K562 (cell line): Measurements from ENCODE around the gene ZBTB7A. TPM values are rescaled to one million over a fixed set of nuclear protein-coding genes. Genes with fewer than 3 reads are reported as not detected.

Experiments used
- ATAC-seq: fragments of 200-7000 bp; cut with Tn5 transposase; 3 replicates; pipeline ENCODE4 v1.9.1; 2020; ENCODE audit warnings: moderate library complexity
- BruUV-seq: library from RNA; stranded (reverse); fragments of 400-500 nt; replicated peaks from 2 replicates; lab custom pipeline; 2021; lab: Mats Ljungman, UMichigan
- CTCF ChIA-PET: fragments of 300-600 bp; formaldehyde crosslinking; extraction: SDS; loops from one replicate; lab custom pipeline; 2021; ENCODE audit warnings: low intra/inter-chr PET ratio; lab: Yijun Ruan, JAX
- POLR2A ChIA-PET: fragments of 300-600, 350-650 bp; sonication (Branson Sonifier 250); formaldehyde crosslinking; extraction: SDS; loops from one replicate; lab custom pipeline; 2021; ENCODE audit warnings: antibody characterized with exemption, inconsistent platforms; lab: Yijun Ruan, JAX
- DNase-seq, 4 experiments: peaks; one replicate each; pipeline versions ENCODE4 v3.0.0 to v3.0.0-alpha.2; 2011 to 2018; ENCODE audit warnings: low spot score in 3 of 4, mixed read lengths in 3 of 4; ENCODE audit errors: extremely low read depth in 1 of 4
- FAIRE-seq: peaks from 2 replicates; lab custom pipeline; 2011; peaks lifted over from hg19 to GRCh38; lab: Jason Lieb, UNC
- H2AFZ ChIP-seq: 2 replicates; pipeline ENCODE4 v1.6.0; 2011; ENCODE audit warnings: low read depth, low read length, control low read depth, inconsistent platforms
- H3K27ac ChIP-seq: fragments of 200-600 bp; 3 replicates; pipeline ENCODE4 v1.8.0; 2011; ENCODE audit warnings: low read depth, mild to moderate bottlenecking, control low read depth, inconsistent platforms, low read length, moderate library complexity, mixed read lengths; ENCODE audit errors: extremely low read depth
- H3K27me3 ChIP-seq, 2 experiments: fragments of 300-600 bp in 1 of 2; 2 replicates in 1 of 2; 3 replicates in 1 of 2; pipeline versions ENCODE4 v1.6.0 to v1.8.0; 2011; ENCODE audit warnings: inconsistent platforms in 2 of 2, low read length in 2 of 2, mild to moderate bottlenecking in 1 of 2, mixed read lengths in 1 of 2, moderate library complexity in 1 of 2; ENCODE audit not compliant: control insufficient read depth in 2 of 2, insufficient read depth in 2 of 2
- H3K36me3 ChIP-seq: fragments of 300-600 bp; 3 replicates; pipeline ENCODE4 v1.8.0; 2011; ENCODE audit warnings: mild to moderate bottlenecking, low read length, inconsistent platforms; ENCODE audit not compliant: control insufficient read depth, insufficient read depth
- H3K4me1 ChIP-seq, 2 experiments: fragments of 200-600 bp in 1 of 2; replicated peaks in 1 of 2; 2 replicates in 1 of 2; 3 replicates in 1 of 2; pipeline versions ENCODE4 v1.5.1 to v1.8.0; 2011; ENCODE audit warnings: inconsistent platforms in 2 of 2, low read length in 2 of 2, mild to moderate bottlenecking in 1 of 2, mixed read lengths in 1 of 2, moderate library complexity in 1 of 2; ENCODE audit not compliant: control insufficient read depth in 2 of 2, insufficient read depth in 2 of 2
- H3K4me2 ChIP-seq: 2 replicates; pipeline ENCODE4 v1.6.1; 2011; ENCODE audit warnings: low read length, control low read depth, inconsistent platforms, mixed read lengths; ENCODE audit not compliant: insufficient read depth
- H3K4me3 ChIP-seq: fragments of 200-600 bp; sonication (generic), shearing (Covaris generic); 2 replicates; pipeline ENCODE4 v1.5.1; 2016; ENCODE audit warnings: control low read depth, inconsistent platforms
- H3K79me2 ChIP-seq: fragments of 200-600 bp; 3 replicates; pipeline ENCODE4 v1.8.0; 2011; ENCODE audit warnings: low read length, inconsistent platforms; ENCODE audit not compliant: control insufficient read depth, insufficient read depth
- H3K9ac ChIP-seq, 2 experiments: 2 replicates each; pipeline versions ENCODE4 v1.6.0 to v1.6.1; 2011; ENCODE audit warnings: low read depth in 2 of 2, low read length in 2 of 2, control low read depth in 1 of 2, inconsistent platforms in 1 of 2, mild to moderate bottlenecking in 1 of 2, mixed read lengths in 1 of 2; ENCODE audit not compliant: insufficient read depth in 1 of 2
- H3K9me1 ChIP-seq: one replicate; pipeline ENCODE4 v1.6.0; 2011; ENCODE audit warnings: inconsistent platforms, mild to moderate bottlenecking, low read length, moderate library complexity; ENCODE audit not compliant: control insufficient read depth, insufficient read depth
- H3K9me3 ChIP-seq: replicated peaks from 2 replicates; pipeline ENCODE4 v1.5.1; 2011; ENCODE audit warnings: low read depth, low read length, inconsistent platforms; ENCODE audit not compliant: control insufficient read depth, insufficient read depth
- H4K20me1 ChIP-seq: replicated peaks from 2 replicates; pipeline ENCODE4 v1.6.1; 2011; ENCODE audit warnings: low read length, inconsistent platforms, mixed read lengths; ENCODE audit not compliant: control insufficient read depth, insufficient read depth
- SMARCE1 ChIP-seq: fragments of 450-650 bp; IDR thresholded peaks from 2 replicates; pipeline ENCODE4 v1.7.1; 2016; ENCODE audit warnings: mild to moderate bottlenecking
- WGBS: fragments of 100-300 bp; shearing (Covaris generic); methylation state at CpG from one replicate; pipeline ENCODE4 v1.1.6; 2016; ENCODE audit warnings: low coverage, mixed read lengths; ENCODE audit not compliant: insufficient coverage; ENCODE audit errors: missing lambda C conversion rate; 5-methylcytosine and 5-hydroxymethylcytosine counted together
- in situ Hi-C: fragments of 300-500 bp; cut with MboI; formaldehyde crosslinking; loops from 4 replicates; pipeline ENCODE4 v1.15.0; 2018; ENCODE audit warnings: inconsistent platforms, mixed read lengths
- intact Hi-C: fragments of 100-400 bp; cut with micrococcal nuclease; formaldehyde crosslinking; loops from 2 replicates; pipeline ENCODE4 v1.14.2; 2022
- polyA plus RNA-seq, 8 experiments: library from polyadenylated mRNA; depleted of rRNA in 4 of 8; stranded (reverse) in 5 of 8; unstranded in 3 of 8; fragments of >200 nt; fragmentation: Nextera tagmentation in 2 of 8; fragmentation: Illumina TruSeq in 1 of 8; extraction: Ambion mirVana in 2 of 8; extraction: Trizol in 1 of 8; gene quantifications; 2 replicates each; pipeline versions ENCODE4 v1.2.1 to v1.2.3, GENCODE V29; 2011 to 2014; ENCODE audit warnings: inconsistent platforms in 1 of 8, missing spikeins in 1 of 8
- total RNA-seq, 7 experiments: library from RNA; depleted of rRNA in 6 of 7; stranded (reverse); fragments of >200 nt in 6 of 7; fragmentation: Illumina TruSeq in 2 of 7; extraction: Trizol in 2 of 7; gene quantifications; 2 replicates each; pipeline versions ENCODE4 v1.2.1 to v1.2.3, GENCODE V29; 2011 to 2021; ENCODE audit warnings: low replicate concordance in 1 of 7
- TF ChIP-seq, protein P1 (sequence below): sonication (generic); formaldehyde crosslinking; IDR thresholded peaks from 2 replicates; pipeline ENCODE4 v1.8.1; 2023; ENCODE audit warnings: mild to moderate bottlenecking, missing genetic modification reagents

The ZBTB7A gene
- total and polyA plus RNA-seq, 9 of the 15 experiments (the other 6 are each of a cell fraction or from before 2014, with no cell fraction given), result 0.11 to 34.0 (median 4.6) TPM

DNA sequence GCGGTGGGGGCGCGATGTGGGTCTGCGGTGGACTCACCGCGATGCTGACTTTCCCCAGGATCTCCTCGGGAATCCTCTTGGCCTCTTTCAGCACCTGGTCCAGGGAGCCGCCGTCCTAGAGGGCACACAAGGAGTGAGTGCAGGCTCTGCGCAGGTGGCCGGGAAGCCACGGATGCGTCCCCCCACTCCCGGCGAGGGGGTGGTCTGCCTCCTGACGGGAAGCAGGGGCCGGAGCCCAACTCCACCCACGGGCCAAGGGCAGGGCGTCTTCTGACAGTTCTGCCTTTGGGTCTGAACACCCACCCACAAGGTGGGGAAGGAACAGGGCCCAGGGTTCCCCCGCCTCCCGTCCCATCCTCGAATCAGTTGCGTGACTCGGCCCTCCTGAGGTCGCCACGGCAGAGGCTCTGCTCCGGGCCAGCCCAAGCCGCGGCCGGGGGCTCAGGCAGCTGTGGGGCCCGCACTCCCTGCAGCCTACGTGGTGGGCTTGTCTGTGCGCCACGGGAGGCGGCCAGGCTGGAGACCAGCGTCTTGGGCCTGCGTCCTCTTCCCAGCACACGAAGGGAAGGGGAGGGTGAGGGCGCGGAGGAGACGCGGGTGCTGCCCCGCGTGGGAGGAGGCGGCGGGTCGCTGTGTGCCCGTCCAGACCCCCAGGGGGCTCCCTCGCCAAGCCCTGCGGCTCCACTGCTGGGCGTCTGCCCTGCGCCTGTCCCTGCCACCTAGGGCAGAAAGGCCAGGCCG lies 35.8 kb upstream of the ZBTB7A start:
- DNase-seq, result peak in 1 of 4 experiments; percentile 22
- in situ Hi-C loops, result no loop called here
- H3K36me3 ChIP-seq, result peaks cover 78% of the 10 kb centered on the region; the same call in 2 of the 3 replicates
- no peak for FAIRE-seq
- CTCF ChIA-PET, result no interaction called here
- no peak overlapping the region for H2AFZ ChIP-seq
- H4K20me1 ChIP-seq, result no peaks in the 10 kb centered on the region
- intact Hi-C loops, result no loop called here
- H3K9me3 ChIP-seq, result no peaks in the 10 kb centered on the region
- BruUV-seq, result no TSS peak
- TF ChIP-seq, protein P1, sequence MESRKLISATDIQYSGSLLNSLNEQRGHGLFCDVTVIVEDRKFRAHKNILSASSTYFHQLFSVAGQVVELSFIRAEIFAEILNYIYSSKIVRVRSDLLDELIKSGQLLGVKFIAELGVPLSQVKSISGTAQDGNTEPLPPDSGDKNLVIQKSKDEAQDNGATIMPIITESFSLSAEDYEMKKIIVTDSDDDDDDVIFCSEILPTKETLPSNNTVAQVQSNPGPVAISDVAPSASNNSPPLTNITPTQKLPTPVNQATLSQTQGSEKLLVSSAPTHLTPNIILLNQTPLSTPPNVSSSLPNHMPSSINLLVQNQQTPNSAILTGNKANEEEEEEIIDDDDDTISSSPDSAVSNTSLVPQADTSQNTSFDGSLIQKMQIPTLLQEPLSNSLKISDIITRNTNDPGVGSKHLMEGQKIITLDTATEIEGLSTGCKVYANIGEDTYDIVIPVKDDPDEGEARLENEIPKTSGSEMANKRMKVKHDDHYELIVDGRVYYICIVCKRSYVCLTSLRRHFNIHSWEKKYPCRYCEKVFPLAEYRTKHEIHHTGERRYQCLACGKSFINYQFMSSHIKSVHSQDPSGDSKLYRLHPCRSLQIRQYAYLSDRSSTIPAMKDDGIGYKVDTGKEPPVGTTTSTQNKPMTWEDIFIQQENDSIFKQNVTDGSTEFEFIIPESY (CRISPR knock-in tag), result peak; percentile 83
- TF ChIP-seq SMARCE1, result no peak
- TF ChIP-seq, all 486 proteins: peak for 1
- H3K4me3 ChIP-seq, result no peak overlapping the region
- POLR2A ChIA-PET, result interaction anchor here (0.6 to 1.1 kb wide), 2 partner anchors 18 to 203 kb away, joined by 3 read pairs; no protein-coding TSS in a partner anchor
- H3K27me3 ChIP-seq, result no peaks in the 10 kb centered on the region
- WGBS, result 91% methylated on average over 41 of the region's 53 CpGs
- H3K4me1 ChIP-seq, result peaks cover 0 to 14% of the 10 kb centered on the region in 2 experiments; a peak in 2 of 5 replicates
- H3K27ac ChIP-seq, result no peak overlapping the region
- ATAC-seq, result no peak
- H3K9ac ChIP-seq, result no peak overlapping the region; a peak in 1 of 4 replicates
- no peaks in the 10 kb centered on the region for H3K79me2 ChIP-seq
- no peaks in the 10 kb centered on the region for H3K9me1 ChIP-seq
- no peak overlapping the region for H3K4me2 ChIP-seq
